Natural killer cell (primary cell): ENCODE results near the gene AP5M1. TPM values are rescaled to one million over a fixed set of nuclear protein-coding genes. Genes with fewer than 3 reads are reported as not detected.

Experiments used
- ATAC-seq, 3 donors: fragments of 150-1000 bp in 2 of 3; fragments of 200-7000 bp in 1 of 3; cut with Tn5 transposase; 1 replicate in 1 of 3; 2 replicates in 2 of 3; pipeline ENCODE4 v1.10.0; 2021; ENCODE audit warnings: mild to moderate bottlenecking in 2 of 3, moderate library complexity in 2 of 3
- DNase-seq, 2 donors: peaks; one replicate each; pipeline versions ENCODE4 v3.0.0 to v3.0.0-alpha.2; 2013 to 2021; ENCODE audit warnings: mixed read lengths in 1 of 2
- H3K27ac ChIP-seq: one replicate; pipeline ENCODE4 v1.5.1; 2013; ENCODE audit warnings: mild to moderate bottlenecking, low read length
- H3K27me3 ChIP-seq: one replicate; pipeline ENCODE4 v1.6.1; 2013; ENCODE audit warnings: low read length; ENCODE audit not compliant: control insufficient read depth, insufficient read depth
- H3K36me3 ChIP-seq: one replicate; pipeline ENCODE4 v1.6.1; 2013; ENCODE audit warnings: low read length; ENCODE audit not compliant: control insufficient read depth, insufficient read depth
- H3K4me1 ChIP-seq: one replicate; pipeline ENCODE4 v1.6.1; 2013; ENCODE audit warnings: low read length; ENCODE audit not compliant: control insufficient read depth, insufficient read depth
- H3K4me3 ChIP-seq: one replicate; pipeline ENCODE4 v1.5.1; 2013; ENCODE audit warnings: low read length
- H3K9me3 ChIP-seq: one replicate; pipeline ENCODE4 v1.6.1; 2013; ENCODE audit warnings: low read length; ENCODE audit not compliant: control insufficient read depth, insufficient read depth
- H3K27ac Mint-ChIP-seq, 2 donors: one replicate each; pipeline ENCODE4 v1.8.0; 2022; ENCODE audit warnings: mild to moderate bottlenecking in 2 of 2, mixed read lengths in 2 of 2, moderate library complexity in 1 of 2
- H3K27me3 Mint-ChIP-seq, 2 donors: one replicate each; pipeline ENCODE4 v1.8.0; 2022; ENCODE audit warnings: low read depth in 2 of 2, mixed read lengths in 2 of 2
- H3K36me3 Mint-ChIP-seq: one replicate; pipeline ENCODE4 v1.8.0; 2022; ENCODE audit warnings: mixed read lengths
- H3K4me1 Mint-ChIP-seq, 2 donors: one replicate each; pipeline ENCODE4 v1.8.0; 2022; ENCODE audit warnings: mixed read lengths in 2 of 2
- H3K4me3 Mint-ChIP-seq: one replicate; pipeline ENCODE4 v1.8.0; 2022; ENCODE audit warnings: mild to moderate bottlenecking, moderate library complexity, mixed read lengths
- H3K9me3 Mint-ChIP-seq, 2 donors: one replicate each; pipeline ENCODE4 v1.8.0; 2022; ENCODE audit warnings: mixed read lengths in 2 of 2
- CTCF ChIP-seq: fragments of 200-600 bp; IDR thresholded peaks from one replicate; pipeline ENCODE4 v1.8.0; 2022; ENCODE audit warnings: antibody characterized with exemption
- WGBS: methylation state at CpG from one replicate; pipeline ENCODE4 v1.1.7; 2013; ENCODE audit warnings: missing lambda C conversion rate; ENCODE audit not compliant: insufficient coverage; 5-methylcytosine and 5-hydroxymethylcytosine counted together
- intact Hi-C: fragments of 100-400 bp; cut with micrococcal nuclease; formaldehyde crosslinking; loops from one replicate; pipeline ENCODE4 v1.14.2; 2022
- total RNA-seq, 4 donors: library from RNA; stranded (reverse); fragments of 120-200 nt in 1 of 4; gene quantifications; one replicate each; pipeline versions ENCODE4 v1.2.3 to v1.2.4, GENCODE V29; 2013 to 2022

AP5M1 gene
- total RNA-seq, 3 donors from 2014 or later (not counting 1 experiment from before 2014, with no cell fraction given), result 46.3 to 64.2 (median 48.8) TPM

GRCh38 chr14:57293866-57294837 lies 25.4 kb downstream of the AP5M1 start:
- Histone ChIP-seq H3K27ac (no peak overlapping the region), H3K27me3 (no peaks in the 10 kb centered on the region), H3K4me3 (no peak overlapping the region), H3K9me3 (no peaks in the 10 kb centered on the region), H3K36me3 (peaks cover 18% of the 10 kb centered on the region), H3K4me1 (no peaks in the 10 kb centered on the region)
- Mint-ChIP-seq H3K36me3 (peaks cover under 1% of the 10 kb centered on the region), H3K4me1 (no peaks in the 10 kb centered on the region), H3K9me3 (no peaks in the 10 kb centered on the region), H3K27me3 (no peaks in the 10 kb centered on the region), H3K4me3 (no peak overlapping the region), H3K27ac (no peak overlapping the region)
- DNase-seq (peak in 1 of 2 donors; percentile 37), ATAC-seq (no peak)
- TF ChIP-seq CTCF, result peak; percentile 54
- intact Hi-C loops, result no loop called here
- WGBS, result 100% methylated on average over 1 of the region's 1 CpG

- no peaks in the 10 kb centered on the region for H3K4me1 Mint-ChIP-seq
- DNase-seq, result no peak
- H3K4me3 Mint-ChIP-seq, result no peak overlapping the region
- Histone ChIP-seq H3K9me3 (no peaks in the 10 kb centered on the region), H3K36me3 (peaks cover 8% of the 10 kb centered on the region), H3K4me3 (no peak overlapping the region), H3K4me1 (no peaks in the 10 kb centered on the region), H3K27me3 (no peaks in the 10 kb centered on the region), H3K27ac (no peak overlapping the region)
- WGBS, result 93% methylated on average over 1 of the region's 1 CpG
- ATAC-seq, result no peak
- no peaks in the 10 kb centered on the region for H3K27me3 Mint-ChIP-seq
- H3K27ac Mint-ChIP-seq, result no peak overlapping the region
- TF ChIP-seq CTCF, result no peak
- H3K9me3 Mint-ChIP-seq, result no peaks in the 10 kb centered on the region
- no peaks in the 10 kb centered on the region for H3K36me3 Mint-ChIP-seq
- intact Hi-C loops, result no loop called here
Measured at GRCh38 chr14:57295239-57295638, 26.5 kb downstream of the AP5M1 start.

GRCh38 chr14:57297852-57298251 lies 29.1 kb downstream of the AP5M1 start:
- Histone ChIP-seq H3K27me3 (no peaks in the 10 kb centered on the region), H3K36me3 (no peaks in the 10 kb centered on the region), H3K4me1 (no peaks in the 10 kb centered on the region), H3K27ac (no peak overlapping the region), H3K4me3 (no peak overlapping the region), H3K9me3 (no peaks in the 10 kb centered on the region)
- Mint-ChIP-seq H3K9me3 (no peaks in the 10 kb centered on the region), H3K4me1 (no peaks in the 10 kb centered on the region), H3K4me3 (no peak overlapping the region), H3K27me3 (no peaks in the 10 kb centered on the region), H3K36me3 (no peaks in the 10 kb centered on the region), H3K27ac (no peak overlapping the region)
- no peak for TF ChIP-seq CTCF
- WGBS, result over 99% methylated on average over 4 of the region's 4 CpGs
- intact Hi-C loops, result no loop called here
- no peak for DNase-seq
- ATAC-seq, result no peak
